ENCODE results near the gene POR. TPM values are rescaled to one million over a fixed set of nuclear protein-coding genes. Genes with fewer than 3 reads are reported as not detected.
A peak's percentile ranks its signal among the peaks of the same experiment; 100 is the strongest.

The POR gene
- total and polyA plus RNA-seq, 8 donors, result 41.4 to 210 (median 52.1) TPM

DNA sequence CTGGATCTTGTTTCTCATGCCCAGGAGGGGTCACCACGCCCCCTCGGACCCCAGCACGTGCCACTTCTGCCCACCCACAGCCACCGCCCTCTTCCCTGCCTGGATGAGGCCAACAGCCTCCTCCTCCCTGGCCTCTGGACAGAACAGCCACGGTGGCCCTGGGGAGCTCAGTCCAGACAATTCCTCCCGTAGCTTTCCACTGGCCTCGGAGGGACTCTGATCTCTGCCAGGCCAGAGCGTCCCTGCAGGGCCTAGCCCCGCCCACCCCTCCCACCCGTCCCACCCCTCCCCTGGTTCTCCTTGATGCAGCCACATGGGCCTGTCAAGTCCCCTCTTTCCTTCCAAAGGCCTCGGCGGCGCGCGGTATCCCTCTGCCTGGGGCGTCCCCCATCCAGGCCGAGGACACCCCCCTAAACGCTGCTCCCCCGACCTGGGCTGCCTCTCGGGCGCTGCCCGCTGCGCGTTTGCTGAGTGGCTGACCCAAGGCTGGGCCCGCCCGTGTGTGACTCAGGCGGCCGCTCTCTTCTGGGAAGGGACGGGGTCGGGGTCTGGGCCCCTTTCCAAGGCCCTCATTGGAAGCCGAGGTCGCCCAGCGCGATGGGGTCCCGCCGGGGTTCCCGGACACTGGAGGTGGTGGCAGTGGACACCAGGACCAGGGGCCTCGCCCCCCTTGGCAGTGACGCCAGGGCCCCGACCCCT, 78.9 kb downstream of the POR start:
- TF ChIP-seq, protein P1, sequence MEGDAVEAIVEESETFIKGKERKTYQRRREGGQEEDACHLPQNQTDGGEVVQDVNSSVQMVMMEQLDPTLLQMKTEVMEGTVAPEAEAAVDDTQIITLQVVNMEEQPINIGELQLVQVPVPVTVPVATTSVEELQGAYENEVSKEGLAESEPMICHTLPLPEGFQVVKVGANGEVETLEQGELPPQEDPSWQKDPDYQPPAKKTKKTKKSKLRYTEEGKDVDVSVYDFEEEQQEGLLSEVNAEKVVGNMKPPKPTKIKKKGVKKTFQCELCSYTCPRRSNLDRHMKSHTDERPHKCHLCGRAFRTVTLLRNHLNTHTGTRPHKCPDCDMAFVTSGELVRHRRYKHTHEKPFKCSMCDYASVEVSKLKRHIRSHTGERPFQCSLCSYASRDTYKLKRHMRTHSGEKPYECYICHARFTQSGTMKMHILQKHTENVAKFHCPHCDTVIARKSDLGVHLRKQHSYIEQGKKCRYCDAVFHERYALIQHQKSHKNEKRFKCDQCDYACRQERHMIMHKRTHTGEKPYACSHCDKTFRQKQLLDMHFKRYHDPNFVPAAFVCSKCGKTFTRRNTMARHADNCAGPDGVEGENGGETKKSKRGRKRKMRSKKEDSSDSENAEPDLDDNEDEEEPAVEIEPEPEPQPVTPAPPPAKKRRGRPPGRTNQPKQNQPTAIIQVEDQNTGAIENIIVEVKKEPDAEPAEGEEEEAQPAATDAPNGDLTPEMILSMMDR (IDR thresholded peaks at IDR 0.05), result no peak
- ATAC-seq (peak; percentile 50), DNase-seq (peak in 2 of 4 donors; percentile 59 to 90)
- H3K9me3 ChIP-seq, result no peaks in the 10 kb centered on the region
- no peaks in the 10 kb centered on the region for H3K27me3 ChIP-seq
- H3K4me3 ChIP-seq, result peak overlapping the region; percentile 89 to 99
- peak overlapping the region; percentile 85 to 88 for H3K27ac ChIP-seq
- peaks cover 0 to 17% of the 10 kb centered on the region in 2 donors for H3K36me3 ChIP-seq
- intact Hi-C loops (cut with DNase I), result loop anchor here in 1 of 2 donors (10.0 kb wide), 1 partner anchor 109 kb away; no protein-coding TSS in a partner anchor
- peaks cover 10 to 57% of the 10 kb centered on the region in 2 donors for H3K4me1 ChIP-seq

DNA sequence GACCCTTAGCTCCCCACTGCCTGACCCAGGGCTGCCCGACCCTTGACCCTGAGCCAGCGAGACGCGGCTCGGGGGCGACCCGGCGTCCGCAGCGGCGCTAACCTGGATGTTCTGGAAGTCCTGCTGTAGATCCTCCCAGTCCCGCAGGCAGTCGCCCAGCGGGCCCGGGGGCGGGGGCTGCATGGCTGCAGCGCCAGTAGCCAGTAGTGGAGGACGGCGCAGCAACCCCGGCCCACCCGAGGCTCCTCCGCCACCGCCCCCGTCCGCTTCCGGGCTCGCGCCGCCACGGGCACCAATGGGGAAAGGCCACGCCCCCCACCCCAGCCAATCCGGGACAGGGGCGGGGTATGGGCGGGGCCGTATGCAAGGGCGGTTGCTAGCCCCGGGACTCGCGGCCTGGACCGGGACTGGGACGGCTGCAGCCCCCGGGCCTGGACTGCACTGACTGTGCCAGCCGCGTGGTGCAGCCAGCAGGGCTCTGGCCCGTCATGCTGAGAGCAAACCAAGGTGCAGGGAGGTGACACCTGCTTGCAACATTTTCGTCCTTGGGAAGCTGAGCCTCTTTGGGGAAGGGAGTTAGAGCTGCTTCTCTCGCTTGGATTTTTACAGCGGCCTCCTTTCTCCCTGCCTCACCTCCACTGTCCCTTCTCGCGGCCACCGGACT, 79.6 kb downstream of the POR start, which contains the start of gene TMEM120A:
TMEM120A (minus strand) TSS at position 208 of the 664 bp plus-strand sequence; CDS start at position 183, 25 bp downstream.
- DNase-seq (peak; percentile 87 to 98 (median 94)), ATAC-seq (peak; percentile 98)
- peaks cover 10 to 52% of the 10 kb centered on the region in 2 donors for H3K4me1 ChIP-seq
- peak within 1 kb of the TSS; percentile 85 to 88 for H3K27ac ChIP-seq
- H3K27me3 ChIP-seq, result no peaks in the 10 kb centered on the region
- TF ChIP-seq, protein P1 (IDR thresholded peaks at IDR 0.05), result peak; percentile 20 to 41
- H3K36me3 ChIP-seq, result peaks cover 0 to 17% of the 10 kb centered on the region in 2 donors
- H3K4me3 ChIP-seq, result peak within 1 kb of the TSS; percentile 89 to 99
- H3K9me3 ChIP-seq, result no peaks in the 10 kb centered on the region
- intact Hi-C loops (cut with DNase I), result loop anchor here in 1 of 2 donors (10.0 kb wide), 1 partner anchor 110 kb away; no protein-coding TSS in a partner anchor

DNA sequence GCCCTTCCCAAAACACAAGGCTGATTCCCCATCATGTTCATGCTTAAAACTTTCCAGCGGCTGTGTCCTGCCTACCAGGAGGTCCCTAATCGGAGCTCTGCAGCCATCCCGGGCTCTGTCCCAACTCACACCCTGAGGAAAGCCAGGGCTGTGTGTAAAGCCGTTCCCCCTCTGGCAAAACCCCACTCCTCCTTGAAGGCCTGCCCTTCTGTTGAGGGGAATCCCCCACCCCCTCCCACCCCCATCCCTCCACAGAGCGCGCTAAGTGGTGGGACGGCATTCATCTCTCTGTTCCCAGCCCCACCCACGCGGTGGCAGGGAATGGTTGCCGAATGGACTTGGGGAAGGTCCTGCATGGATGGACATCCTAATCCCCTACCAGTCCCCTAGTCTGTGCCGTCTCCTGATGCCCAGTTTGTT, 80.1 kb downstream of the POR start:
- ATAC-seq, result peak; percentile 0
- peaks cover 0 to 20% of the 10 kb centered on the region in 2 donors for H3K36me3 ChIP-seq
- H3K27ac ChIP-seq, result peak overlapping the region; percentile 85 to 88
- H3K4me1 ChIP-seq, result peaks cover 10 to 47% of the 10 kb centered on the region in 2 donors
- H3K27me3 ChIP-seq, result no peaks in the 10 kb centered on the region
- no peaks in the 10 kb centered on the region for H3K9me3 ChIP-seq
- peak in 1 of 4 donors; percentile 36 for DNase-seq
- intact Hi-C loops (cut with DNase I), result loop anchor here in 1 of 2 donors (10.0 kb wide), 1 partner anchor 110 kb away; no protein-coding TSS in a partner anchor
- H3K4me3 ChIP-seq, result peak overlapping the region; percentile 89 to 99
- TF ChIP-seq, protein P1 (IDR thresholded peaks at IDR 0.05), result no peak

DNA sequence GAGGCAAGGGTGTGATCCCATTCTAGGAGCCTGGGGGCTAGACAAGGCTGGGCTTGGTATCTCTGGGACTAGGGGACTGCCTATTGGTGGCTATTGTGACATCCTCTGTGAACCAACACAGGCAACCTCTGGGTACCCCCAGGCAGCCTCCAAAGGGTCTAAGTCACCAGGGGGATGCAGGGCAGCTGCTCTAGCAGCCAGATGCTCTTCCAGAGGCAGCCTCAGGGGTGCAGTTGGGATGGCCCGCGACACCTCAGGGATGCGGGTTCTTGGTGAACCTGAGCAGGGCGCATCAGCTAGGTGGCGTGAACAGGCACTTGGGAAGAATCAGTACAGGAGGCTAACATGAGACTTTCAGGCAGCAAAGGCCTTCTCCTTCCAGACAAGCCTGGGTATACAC, 81.0 kb downstream of the POR start:
- H3K27ac ChIP-seq, result peak overlapping the region in 1 of 2 donors; percentile 88
- H3K4me3 ChIP-seq, result no peak overlapping the region
- DNase-seq (no peak), ATAC-seq (no peak)
- TF ChIP-seq, protein P1 (IDR thresholded peaks at IDR 0.05), result no peak
- H3K9me3 ChIP-seq, result no peaks in the 10 kb centered on the region
- H3K27me3 ChIP-seq, result no peaks in the 10 kb centered on the region
- intact Hi-C loops (cut with DNase I), result loop anchor here in 1 of 2 donors (10.0 kb wide), 1 partner anchor 111 kb away; no protein-coding TSS in a partner anchor
- peaks cover 10 to 44% of the 10 kb centered on the region in 2 donors for H3K4me1 ChIP-seq
- peaks cover 0 to 29% of the 10 kb centered on the region in 2 donors for H3K36me3 ChIP-seq

All from left lung (tissue), 10 donors.